WTC11 (cell line): ENCODE data around the gene FBXO3. TPM values are rescaled to one million over a fixed set of nuclear protein-coding genes. Genes with fewer than 3 reads are reported as not detected.

ENCODE experiments used
- ATAC-seq: fragments of 200-7000 bp; cut with Tn5 transposase; 2 replicates; pipeline ENCODE4 v1.10.0; 2021; ENCODE audit warnings: mild to moderate bottlenecking, moderate library complexity
- CTCF ChIA-PET: fragments of 300-600 bp; sonication (Branson Sonifier 250); formaldehyde crosslinking; loops from one replicate; lab custom pipeline; 2021; ENCODE audit warnings: antibody characterized with exemption; lab: Charles Lee
- POLR2A ChIA-PET: fragments of 350-600 bp; sonication (Branson Sonifier 250); formaldehyde crosslinking; loops from one replicate; lab custom pipeline; 2021; ENCODE audit warnings: antibody characterized with exemption; lab: Charles Lee
- DNase-seq: peaks from one replicate; pipeline ENCODE4 v3.0.0; 2021; ENCODE audit warnings: low spot score
- H3K27ac Mint-ChIP-seq: 2 replicates; pipeline ENCODE4 v1.8.0; 2021; ENCODE audit warnings: mixed read lengths
- H3K27me3 Mint-ChIP-seq: 2 replicates; pipeline ENCODE4 v1.8.0; 2021; ENCODE audit warnings: low read depth, mild to moderate bottlenecking, moderate library complexity, mixed read lengths
- H3K36me3 Mint-ChIP-seq: 2 replicates; pipeline ENCODE4 v1.8.0; 2021; ENCODE audit warnings: mixed read lengths
- H3K4me1 Mint-ChIP-seq: 2 replicates; pipeline ENCODE4 v1.8.0; 2022; ENCODE audit warnings: mixed read lengths
- H3K4me3 Mint-ChIP-seq: 2 replicates; pipeline ENCODE4 v1.8.0; 2021; ENCODE audit warnings: mild to moderate bottlenecking, moderate library complexity, mixed read lengths
- H3K9me3 Mint-ChIP-seq: 2 replicates; pipeline ENCODE4 v1.8.0; 2021; ENCODE audit warnings: mixed read lengths
- ELF4 ChIP-seq: sonication (generic); formaldehyde crosslinking; IDR thresholded peaks from 2 replicates; pipeline ENCODE4 v1.8.1; 2022; ENCODE audit warnings: low read depth, mild to moderate bottlenecking, moderate library complexity, missing genetic modification reagents
- FOXP1 ChIP-seq: sonication (generic); formaldehyde crosslinking; IDR thresholded peaks from 2 replicates; pipeline ENCODE4 v1.8.0; 2022; ENCODE audit warnings: missing genetic modification reagents, mild to moderate bottlenecking, moderate library complexity, borderline replicate concordance
- NFATC4 ChIP-seq: fragments of 250-450 bp; sonication (Bioruptor Pico); IDR thresholded peaks from 2 replicates; pipeline ENCODE4 v1.9.0; 2021; ENCODE audit warnings: mild to moderate bottlenecking
- SP1 ChIP-seq: sonication (generic); formaldehyde crosslinking; conservative IDR thresholded peaks from 2 replicates; pipeline ENCODE4 v1.8.1; 2022; ENCODE audit warnings: missing genetic modification reagents
- ZNF138 ChIP-seq: sonication (generic); formaldehyde crosslinking; conservative IDR thresholded peaks from 2 replicates; pipeline ENCODE4 v1.8.1; 2022; ENCODE audit warnings: mild to moderate bottlenecking, moderate library complexity, missing genetic modification reagents
- total RNA-seq: library from RNA; stranded (reverse); gene quantifications from 3 replicates; pipeline ENCODE4 v1.2.3, GENCODE V29; 2021
- TF ChIP-seq, protein P1 (sequence below): sonication (generic); formaldehyde crosslinking; IDR thresholded peaks from 2 replicates; pipeline ENCODE4 v1.8.1; 2022; ENCODE audit warnings: missing genetic modification reagents, borderline replicate concordance
- TF ChIP-seq, protein P2 (sequence below): fragments of 250-450 bp; sonication (Bioruptor Pico); IDR thresholded peaks from 2 replicates; pipeline ENCODE4 v1.8.0; 2021; ENCODE audit warnings: mild to moderate bottlenecking
- TF ChIP-seq, protein P3 (sequence below): fragments of 250-450 bp; sonication (Bioruptor Pico); IDR thresholded peaks from 2 replicates; pipeline ENCODE4 v1.9.0; 2021; ENCODE audit warnings: mild to moderate bottlenecking
- TF ChIP-seq, protein P4 (sequence below): sonication (generic); formaldehyde crosslinking; IDR thresholded peaks from 2 replicates; pipeline ENCODE4 v1.8.0; 2022; ENCODE audit warnings: mild to moderate bottlenecking, missing genetic modification reagents
- TF ChIP-seq, protein P5 (sequence below): fragments of 200-600 bp; IDR thresholded peaks from 2 replicates; pipeline ENCODE4 v1.8.0; 2022; ENCODE audit warnings: antibody characterized with exemption

The FBXO3 gene
- total RNA-seq, 1 experiment from 2014 or later, result 14.5 TPM

DNA sequence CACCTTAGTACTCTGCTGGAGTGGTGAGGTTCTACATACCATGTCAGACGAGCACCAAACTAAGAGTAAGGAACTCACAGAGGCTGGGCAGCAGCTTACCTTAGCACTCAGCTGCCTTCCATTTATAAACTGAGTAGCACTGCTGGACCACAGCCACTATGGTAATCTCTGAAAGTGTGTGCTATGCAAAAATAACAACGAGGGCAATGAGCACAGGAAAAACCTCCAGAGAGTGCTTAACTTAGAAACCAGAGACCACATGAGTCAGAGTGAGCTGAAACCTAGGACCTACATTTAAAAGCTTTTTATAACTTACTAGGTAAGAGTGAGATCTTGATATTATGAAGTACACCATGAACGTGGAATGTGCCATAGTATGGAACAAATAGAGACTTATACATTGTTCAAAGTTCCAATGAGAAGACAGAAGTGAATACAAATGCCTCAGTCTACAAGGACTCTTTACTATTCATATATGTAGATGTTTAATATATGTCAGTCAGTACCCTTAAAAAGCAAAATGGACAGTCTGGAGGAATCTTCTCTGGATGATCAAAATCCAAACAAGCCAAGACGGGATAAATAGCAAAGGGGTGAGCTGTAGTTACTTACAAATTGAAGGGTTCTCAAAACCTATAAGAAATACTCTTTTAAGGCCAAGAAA lies 20.9 kb downstream of the FBXO3 start (continued):
- TF ChIP-seq, protein P1, sequence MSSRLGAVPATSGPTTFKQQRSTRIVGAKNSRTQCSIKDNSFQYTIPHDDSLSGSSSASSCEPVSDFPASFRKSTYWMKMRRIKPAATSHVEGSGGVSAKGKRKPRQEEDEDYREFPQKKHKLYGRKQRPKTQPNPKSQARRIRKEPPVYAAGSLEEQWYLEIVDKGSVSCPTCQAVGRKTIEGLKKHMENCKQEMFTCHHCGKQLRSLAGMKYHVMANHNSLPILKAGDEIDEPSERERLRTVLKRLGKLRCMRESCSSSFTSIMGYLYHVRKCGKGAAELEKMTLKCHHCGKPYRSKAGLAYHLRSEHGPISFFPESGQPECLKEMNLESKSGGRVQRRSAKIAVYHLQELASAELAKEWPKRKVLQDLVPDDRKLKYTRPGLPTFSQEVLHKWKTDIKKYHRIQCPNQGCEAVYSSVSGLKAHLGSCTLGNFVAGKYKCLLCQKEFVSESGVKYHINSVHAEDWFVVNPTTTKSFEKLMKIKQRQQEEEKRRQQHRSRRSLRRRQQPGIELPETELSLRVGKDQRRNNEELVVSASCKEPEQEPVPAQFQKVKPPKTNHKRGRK, result no peak
- TF ChIP-seq ELF4 (CRISPR knock-in tag) (no peak), NFATC4 (CRISPR knock-in tag) (no peak), ZNF138 (no peak)
- TF ChIP-seq, protein P2, sequence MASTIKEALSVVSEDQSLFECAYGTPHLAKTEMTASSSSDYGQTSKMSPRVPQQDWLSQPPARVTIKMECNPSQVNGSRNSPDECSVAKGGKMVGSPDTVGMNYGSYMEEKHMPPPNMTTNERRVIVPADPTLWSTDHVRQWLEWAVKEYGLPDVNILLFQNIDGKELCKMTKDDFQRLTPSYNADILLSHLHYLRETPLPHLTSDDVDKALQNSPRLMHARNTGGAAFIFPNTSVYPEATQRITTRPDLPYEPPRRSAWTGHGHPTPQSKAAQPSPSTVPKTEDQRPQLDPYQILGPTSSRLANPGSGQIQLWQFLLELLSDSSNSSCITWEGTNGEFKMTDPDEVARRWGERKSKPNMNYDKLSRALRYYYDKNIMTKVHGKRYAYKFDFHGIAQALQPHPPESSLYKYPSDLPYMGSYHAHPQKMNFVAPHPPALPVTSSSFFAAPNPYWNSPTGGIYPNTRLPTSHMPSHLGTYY (CRISPR knock-in tag), result no peak
- TF ChIP-seq, protein P3, sequence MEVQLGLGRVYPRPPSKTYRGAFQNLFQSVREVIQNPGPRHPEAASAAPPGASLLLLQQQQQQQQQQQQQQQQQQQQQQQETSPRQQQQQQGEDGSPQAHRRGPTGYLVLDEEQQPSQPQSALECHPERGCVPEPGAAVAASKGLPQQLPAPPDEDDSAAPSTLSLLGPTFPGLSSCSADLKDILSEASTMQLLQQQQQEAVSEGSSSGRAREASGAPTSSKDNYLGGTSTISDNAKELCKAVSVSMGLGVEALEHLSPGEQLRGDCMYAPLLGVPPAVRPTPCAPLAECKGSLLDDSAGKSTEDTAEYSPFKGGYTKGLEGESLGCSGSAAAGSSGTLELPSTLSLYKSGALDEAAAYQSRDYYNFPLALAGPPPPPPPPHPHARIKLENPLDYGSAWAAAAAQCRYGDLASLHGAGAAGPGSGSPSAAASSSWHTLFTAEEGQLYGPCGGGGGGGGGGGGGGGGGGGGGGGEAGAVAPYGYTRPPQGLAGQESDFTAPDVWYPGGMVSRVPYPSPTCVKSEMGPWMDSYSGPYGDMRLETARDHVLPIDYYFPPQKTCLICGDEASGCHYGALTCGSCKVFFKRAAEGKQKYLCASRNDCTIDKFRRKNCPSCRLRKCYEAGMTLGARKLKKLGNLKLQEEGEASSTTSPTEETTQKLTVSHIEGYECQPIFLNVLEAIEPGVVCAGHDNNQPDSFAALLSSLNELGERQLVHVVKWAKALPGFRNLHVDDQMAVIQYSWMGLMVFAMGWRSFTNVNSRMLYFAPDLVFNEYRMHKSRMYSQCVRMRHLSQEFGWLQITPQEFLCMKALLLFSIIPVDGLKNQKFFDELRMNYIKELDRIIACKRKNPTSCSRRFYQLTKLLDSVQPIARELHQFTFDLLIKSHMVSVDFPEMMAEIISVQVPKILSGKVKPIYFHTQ (CRISPR knock-in tag), result no peak

DNA sequence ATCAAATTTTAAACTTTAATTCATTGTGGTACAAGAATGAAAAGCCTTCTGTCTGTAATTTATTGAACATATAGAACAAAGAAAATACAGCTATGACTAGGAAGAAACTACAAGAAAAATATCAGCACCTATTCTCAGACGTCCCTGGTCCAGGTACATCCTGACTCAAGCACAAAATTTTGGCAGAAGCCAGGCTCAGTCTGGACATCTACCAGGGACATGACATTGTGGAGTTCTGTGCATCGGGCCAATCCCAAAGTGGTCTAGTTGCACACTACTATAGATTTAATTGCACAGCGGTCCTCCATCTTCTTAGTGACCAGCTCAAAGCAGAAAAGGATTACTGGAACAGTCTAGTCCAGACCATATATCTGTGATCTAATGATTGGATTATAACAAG lies 22.4 kb downstream of the FBXO3 start:
- Mint-ChIP-seq H3K27me3 (no peaks in the 10 kb centered on the region), H3K27ac (no peak overlapping the region), H3K4me3 (no peak overlapping the region), H3K36me3 (no peaks in the 10 kb centered on the region), H3K9me3 (no peaks in the 10 kb centered on the region), H3K4me1 (no peaks in the 10 kb centered on the region)
- ChIA-PET POLR2A (no interaction called here), CTCF (no interaction called here)
- DNase-seq (no peak), ATAC-seq (no peak)
- TF ChIP-seq FOXP1 (CRISPR knock-in tag), result no peak

DNA sequence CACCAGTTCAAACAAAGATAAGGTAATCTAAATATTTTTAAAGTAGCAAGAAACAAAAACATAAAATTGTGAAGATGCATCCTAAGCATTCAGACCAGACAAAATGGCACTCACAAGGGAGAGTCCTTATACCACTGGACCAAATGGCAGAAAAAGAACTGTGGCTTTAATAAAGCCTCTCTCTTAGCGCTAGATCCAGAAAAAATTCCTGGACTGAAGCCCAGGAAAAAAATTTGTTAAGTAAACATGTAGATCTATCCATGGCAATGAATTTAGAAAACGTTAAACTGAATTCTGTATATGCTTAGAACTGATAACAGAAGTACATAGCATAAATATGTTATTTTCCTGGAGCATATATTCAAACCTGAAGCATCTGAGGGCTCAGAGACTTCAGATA lies 26.3 kb downstream of the FBXO3 start:
- CTCF ChIA-PET, result no interaction called here
- Mint-ChIP-seq H3K27me3 (no peaks in the 10 kb centered on the region), H3K36me3 (no peaks in the 10 kb centered on the region), H3K4me1 (no peaks in the 10 kb centered on the region), H3K4me3 (no peak overlapping the region), H3K27ac (no peak overlapping the region), H3K9me3 (no peaks in the 10 kb centered on the region)
- DNase-seq (no peak), ATAC-seq (no peak)
- POLR2A ChIA-PET, result no interaction called here
- no peak for TF ChIP-seq SP1 (CRISPR knock-in tag)
- TF ChIP-seq, protein P4, sequence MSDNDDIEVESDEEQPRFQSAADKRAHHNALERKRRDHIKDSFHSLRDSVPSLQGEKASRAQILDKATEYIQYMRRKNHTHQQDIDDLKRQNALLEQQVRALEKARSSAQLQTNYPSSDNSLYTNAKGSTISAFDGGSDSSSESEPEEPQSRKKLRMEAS (CRISPR knock-in tag), result no peak
- TF ChIP-seq, protein P5, sequence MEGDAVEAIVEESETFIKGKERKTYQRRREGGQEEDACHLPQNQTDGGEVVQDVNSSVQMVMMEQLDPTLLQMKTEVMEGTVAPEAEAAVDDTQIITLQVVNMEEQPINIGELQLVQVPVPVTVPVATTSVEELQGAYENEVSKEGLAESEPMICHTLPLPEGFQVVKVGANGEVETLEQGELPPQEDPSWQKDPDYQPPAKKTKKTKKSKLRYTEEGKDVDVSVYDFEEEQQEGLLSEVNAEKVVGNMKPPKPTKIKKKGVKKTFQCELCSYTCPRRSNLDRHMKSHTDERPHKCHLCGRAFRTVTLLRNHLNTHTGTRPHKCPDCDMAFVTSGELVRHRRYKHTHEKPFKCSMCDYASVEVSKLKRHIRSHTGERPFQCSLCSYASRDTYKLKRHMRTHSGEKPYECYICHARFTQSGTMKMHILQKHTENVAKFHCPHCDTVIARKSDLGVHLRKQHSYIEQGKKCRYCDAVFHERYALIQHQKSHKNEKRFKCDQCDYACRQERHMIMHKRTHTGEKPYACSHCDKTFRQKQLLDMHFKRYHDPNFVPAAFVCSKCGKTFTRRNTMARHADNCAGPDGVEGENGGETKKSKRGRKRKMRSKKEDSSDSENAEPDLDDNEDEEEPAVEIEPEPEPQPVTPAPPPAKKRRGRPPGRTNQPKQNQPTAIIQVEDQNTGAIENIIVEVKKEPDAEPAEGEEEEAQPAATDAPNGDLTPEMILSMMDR, result no peak
- TF ChIP-seq, protein P1, result no peak
